GM19240 (cell line): Measurements from ENCODE around the gene CTBP1.
"Not testable (repeated sequence)": the region's sequence is repeated elsewhere in the genome, so short reads cannot be mapped to it uniquely, and the experiment has no call there.

ENCODE experiments used
- DNase-seq: peaks from one replicate; pipeline ENCODE4 v3.0.0; 2011; ENCODE audit warnings: low spot score; ENCODE audit not compliant: insufficient read length

Gene CTBP1

DNA sequence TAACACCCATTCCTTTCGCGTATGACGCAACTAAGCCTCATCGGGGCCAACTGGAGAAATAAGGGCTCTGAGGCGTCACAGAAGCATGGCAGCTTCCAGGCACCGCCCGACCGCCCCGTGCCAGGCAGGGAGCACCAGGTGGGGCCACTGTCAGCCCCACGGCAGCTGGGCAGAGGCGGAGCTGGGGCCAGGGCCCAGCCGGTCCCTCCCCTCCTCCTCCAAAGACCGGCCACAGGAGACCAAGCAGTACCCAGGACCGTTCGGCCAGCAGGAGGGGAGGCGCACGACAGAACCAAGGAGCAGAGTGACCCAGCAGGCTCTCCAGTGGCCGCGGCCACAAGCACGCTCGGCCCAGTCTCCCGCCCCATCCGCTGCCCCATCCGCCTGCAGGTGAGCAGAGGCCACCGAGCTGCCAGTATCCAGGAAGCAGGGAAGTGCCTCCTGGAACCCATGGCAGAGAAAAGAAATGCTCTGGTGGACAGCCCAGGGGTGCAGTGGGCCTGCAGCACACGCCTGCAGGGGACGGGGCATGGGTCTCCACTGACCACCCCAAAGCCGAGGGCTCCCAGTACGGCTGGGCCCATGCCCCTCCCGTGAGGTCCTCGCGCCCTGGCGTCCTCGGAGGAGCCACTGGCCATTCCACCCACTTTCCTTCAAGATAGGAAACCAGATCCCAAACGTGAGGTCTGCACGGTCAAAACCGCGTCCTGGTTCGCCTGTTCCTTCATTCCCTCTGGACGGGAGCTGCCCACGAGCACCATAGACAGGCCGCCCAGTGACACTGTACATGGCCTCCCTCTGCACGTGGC is 9.6 kb downstream of the CTBP1 start:
- peak; percentile 0 for DNase-seq

DNA sequence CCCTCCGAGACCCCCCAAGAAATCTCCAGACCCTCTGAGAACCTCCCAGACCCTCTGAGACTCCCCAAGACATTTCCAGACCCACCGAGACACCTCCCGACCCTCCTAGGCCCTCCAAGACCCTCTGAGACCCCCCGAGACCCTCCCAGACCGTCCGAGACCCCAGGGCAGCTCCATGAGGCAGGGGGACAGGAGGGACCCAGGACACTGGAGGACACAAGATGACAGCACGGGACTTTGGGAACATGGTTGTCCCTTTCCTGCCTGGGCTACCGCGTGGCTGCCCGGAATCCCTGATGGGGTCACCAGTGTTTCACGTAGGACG is 10.3 kb downstream of the CTBP1 start:
- peak; percentile 2 for DNase-seq

DNA sequence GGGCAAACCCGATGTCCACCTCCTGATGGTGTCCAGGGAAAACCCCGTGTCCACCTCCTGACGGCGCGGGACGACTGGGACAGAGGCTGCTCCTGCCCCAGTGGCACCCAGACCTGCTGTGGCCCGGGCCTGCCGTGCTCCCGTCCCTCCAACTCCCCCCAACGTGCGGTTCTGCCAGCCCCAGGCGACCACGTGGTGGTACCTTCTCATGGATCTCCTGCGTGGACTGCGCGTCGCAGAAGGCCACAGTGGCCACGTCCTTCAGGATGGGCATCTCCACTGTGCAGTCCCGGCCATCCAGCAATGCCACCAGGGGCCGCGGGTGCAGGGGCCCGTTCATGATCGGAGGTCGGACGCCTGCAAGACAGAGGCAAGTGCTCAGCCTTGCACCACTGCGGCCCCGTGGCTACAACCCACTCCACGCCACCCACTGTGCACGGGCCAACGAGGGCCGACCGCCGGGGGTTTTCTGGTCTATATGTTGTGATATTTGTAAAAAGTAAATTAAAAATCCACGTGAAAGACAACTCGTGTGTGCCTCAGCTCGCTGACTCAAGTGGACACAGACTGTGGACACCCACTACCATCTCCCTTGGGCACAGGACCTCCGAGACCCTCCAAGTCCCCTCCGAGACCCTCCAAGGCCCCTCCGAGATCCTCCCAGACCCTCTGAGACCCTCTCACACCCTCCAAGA is 10.8 kb downstream of the CTBP1 start:
- DNase-seq, result peak; percentile 1

GRCh38 chr4:1237261-1237660 is 11.7 kb downstream of the CTBP1 start:
- not testable (repeated sequence) for DNase-seq

DNA sequence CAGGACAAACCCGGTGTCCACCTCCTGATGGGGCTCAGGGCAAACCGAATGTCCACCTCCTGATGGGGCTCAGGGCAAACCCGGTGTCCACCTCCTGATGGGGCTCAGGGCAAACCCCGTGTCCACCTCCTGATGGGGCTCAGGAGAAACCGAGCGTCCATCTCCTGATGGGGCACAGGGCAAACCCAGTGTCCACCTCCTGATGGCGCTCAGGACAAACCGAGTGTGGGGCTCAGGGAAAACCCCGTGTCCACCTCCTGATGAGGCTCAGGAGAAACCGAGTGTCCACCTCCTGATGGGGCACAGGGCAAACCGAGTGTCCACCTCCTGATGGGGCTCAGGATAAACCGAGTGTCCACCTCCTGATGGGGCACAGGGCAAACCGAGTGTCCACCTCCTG is 12.1 kb downstream of the CTBP1 start:
- not testable (repeated sequence) for DNase-seq

GRCh38 chr4:1236103-1236641 is 12.8 kb downstream of the CTBP1 start:
- DNase-seq, result no peak

GRCh38 chr4:1235381-1236102 is 13.4 kb downstream of the CTBP1 start:
- no peak for DNase-seq

GRCh38 chr4:1234811-1235292 is 14.1 kb downstream of the CTBP1 start:
- no peak for DNase-seq

DNA sequence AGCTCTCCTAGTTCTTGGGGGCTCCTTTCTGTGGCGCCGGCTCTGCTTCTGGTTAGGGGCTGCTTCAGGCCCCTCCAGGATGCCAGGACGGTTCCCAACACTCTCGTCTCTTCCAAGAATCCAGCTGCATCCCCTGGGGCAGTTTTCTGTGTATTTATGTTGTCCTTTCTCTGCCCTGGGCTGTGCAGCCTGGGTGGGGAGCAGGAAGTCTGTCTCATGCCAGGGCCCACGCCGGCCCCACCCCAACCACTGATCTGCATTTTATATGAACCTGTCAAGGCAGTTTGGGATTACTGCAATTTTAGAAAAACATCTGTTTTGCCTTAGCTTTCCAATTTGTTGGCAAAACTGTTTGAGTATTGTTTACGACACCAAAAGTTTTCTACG is 14.6 kb downstream of the CTBP1 start:
- DNase-seq, result no peak

DNA sequence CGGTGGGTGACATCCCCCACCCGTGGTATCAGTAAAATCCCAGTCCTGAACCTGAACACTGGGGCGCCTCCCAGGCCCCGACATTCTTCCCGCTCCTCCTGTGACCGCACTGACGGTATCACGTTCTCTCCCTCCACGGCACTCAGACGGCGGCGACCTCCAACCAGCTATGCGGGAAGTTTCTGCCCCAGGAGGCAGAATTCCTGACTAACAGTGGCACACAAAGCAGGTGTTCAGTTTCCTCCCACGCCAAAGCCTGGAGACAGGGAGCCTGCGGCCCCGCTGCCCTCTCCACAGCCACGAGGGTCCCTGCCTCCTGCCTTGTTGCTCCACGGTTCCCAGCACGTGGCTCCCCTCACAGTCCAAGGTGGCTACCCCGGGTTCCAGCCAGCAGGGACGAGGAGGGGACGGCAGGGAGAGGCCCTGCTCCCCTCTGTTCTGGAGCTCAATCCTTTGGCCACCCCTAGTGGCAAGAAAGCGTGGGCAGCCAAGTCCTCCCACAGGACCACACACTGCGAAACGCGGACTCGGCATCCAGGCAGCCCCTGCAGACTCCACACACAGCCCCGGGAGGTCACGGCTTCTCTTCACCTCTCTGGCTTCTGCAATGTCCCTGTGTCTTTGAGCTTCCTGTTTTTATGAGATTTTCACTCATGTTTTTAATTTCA is 15.2 kb downstream of the CTBP1 start:
- DNase-seq, result no peak

- DNase-seq, result no peak
Observed at GRCh38 chr4:1232661-1233621, 16.0 kb downstream of the CTBP1 start.

GRCh38 chr4:1231637-1232360 is 17.1 kb downstream of the CTBP1 start:
- no peak for DNase-seq

GRCh38 chr4:1230971-1231636 is 17.8 kb downstream of the CTBP1 start:
- DNase-seq, result no peak

DNA sequence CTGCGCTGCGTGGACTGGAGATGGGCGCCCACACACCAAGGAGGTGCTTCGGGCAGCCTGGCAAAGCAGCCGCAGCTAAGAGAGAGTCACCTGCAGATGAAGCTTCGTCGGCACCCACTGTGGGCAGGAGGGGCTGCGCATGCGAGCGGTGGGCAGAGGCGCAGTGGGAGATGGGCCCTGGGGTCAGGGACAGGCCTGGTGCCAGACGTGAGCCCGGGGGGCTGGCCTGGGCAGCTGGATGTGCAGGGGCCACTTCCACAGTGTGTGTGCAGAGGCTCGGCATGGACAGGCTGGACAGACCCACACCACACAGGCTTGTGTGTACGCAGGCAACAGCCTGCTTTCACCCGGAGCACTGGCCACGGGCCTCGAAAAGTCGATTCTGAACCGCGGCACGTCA is 18.6 kb downstream of the CTBP1 start:
- no peak for DNase-seq

- no peak for DNase-seq
Observed at GRCh38 chr4:1229117-1229849, 19.6 kb downstream of the CTBP1 start.

DNA sequence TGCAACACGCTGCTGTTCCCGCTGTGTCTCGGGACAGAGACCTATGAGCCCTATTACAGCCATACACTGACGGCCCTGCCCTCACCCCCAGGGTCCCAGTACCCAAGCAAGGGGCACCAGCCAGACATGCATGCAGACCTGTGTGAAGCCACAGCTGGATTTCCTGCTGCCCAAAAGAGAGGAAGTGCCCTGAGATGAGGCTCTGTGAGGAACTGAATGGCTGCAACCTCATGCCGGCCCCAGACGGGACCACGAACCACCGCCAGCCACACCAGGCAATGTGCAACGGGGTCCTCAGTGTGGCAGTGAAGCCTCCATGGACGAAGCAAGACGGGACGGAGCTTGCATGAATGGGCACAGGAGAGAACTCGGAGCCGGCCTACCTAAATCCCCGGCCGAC is 21.1 kb downstream of the CTBP1 start:
- no peak for DNase-seq

DNA sequence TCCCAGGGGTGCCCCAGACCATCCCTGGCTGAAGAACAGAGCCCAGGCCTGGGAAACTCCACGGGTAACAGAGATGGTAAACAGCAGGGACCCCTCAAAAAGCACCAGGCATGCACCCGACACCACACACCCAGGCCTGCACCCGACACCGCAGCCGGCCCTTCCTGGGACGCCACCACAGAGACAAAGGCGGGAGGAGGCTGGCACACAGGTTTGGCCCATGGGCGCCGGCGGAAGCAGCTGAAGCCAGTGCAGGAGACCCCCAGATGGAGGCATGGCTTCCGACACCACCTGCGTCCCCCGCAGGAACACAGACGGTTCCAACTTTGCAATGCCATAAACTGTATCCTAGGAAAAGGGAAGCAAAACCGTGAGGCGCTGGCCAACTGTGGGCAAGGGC is 22.3 kb downstream of the CTBP1 start:
- no peak for DNase-seq

GRCh38 chr4:1226144-1226481 is 22.8 kb downstream of the CTBP1 start:
- no peak for DNase-seq
